ENCODE results near the gene GAGE2A. TPM values are rescaled to one million over a fixed set of nuclear protein-coding genes. Genes with fewer than 3 reads are reported as not detected.
"Not testable (repeated sequence)": the region's sequence is repeated elsewhere in the genome, so short reads cannot be mapped to it uniquely, and the experiment has no call there.

Gene GAGE2A
- not detected in 2 replicates for total RNA-seq
- not detected for polyA plus RNA-seq (2012)

- DNase-seq (ENCODE audit: low read depth): not testable (repeated sequence)
Measured at GRCh38 chrX:49589196-49589595, at the start of gene GAGE2A. Gene GAGE2A, plus strand, starts transcription at chrX:49589496. Its CDS starts 1,155 bp downstream, at chrX:49590651.

DNA sequence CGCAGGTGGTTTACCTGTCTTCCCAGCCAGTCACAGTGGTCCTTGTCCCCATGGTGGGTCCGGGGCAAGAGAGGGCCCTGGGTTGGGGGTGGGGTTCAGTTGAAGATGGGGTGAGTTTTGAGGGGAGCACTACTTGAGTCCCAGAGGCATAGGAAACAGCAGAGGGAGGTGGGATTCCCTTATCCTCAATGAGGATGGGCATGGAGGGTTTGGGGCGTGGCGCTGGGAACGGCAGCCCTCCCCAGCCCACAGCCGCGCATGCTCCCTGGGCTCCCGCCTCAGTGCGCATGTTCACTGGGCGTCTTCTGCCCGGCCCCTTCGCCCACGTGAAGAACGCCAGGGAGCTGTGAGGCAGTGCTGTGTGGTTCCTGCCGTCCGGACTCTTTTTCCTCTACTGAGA lies 47.9 kb upstream of the GAGE2A start, which contains the start of gene GAGE12D:
Gene GAGE12D (plus strand): TSS at position 301 of the 400 bp plus-strand sequence. CDS start 1,155 bp downstream, outside the sequence.
- DNase-seq (ENCODE audit: low read depth): not testable (repeated sequence)

- DNase-seq (ENCODE audit: low read depth): not testable (repeated sequence)
Measured at GRCh38 chrX:49550989-49551388, 38.3 kb upstream of the GAGE2A start, which contains the start of gene GAGE12E. Gene GAGE12E, plus strand, starts transcription at chrX:49551289. Its CDS starts 1,155 bp downstream, at chrX:49552444.

- DNase-seq (ENCODE audit: low read depth): not testable (repeated sequence)
Measured at GRCh38 chrX:49560542-49560941, 28.8 kb upstream of the GAGE2A start, which contains the start of gene GAGE12F. Gene GAGE12F, plus strand, starts transcription at chrX:49560842. Its CDS starts 1,155 bp downstream, at chrX:49561997.

GRCh38 chrX:49568728-49569127 lies 20.6 kb upstream of the GAGE2A start:
- DNase-seq (ENCODE audit: low read depth): not testable (repeated sequence)

DNA sequence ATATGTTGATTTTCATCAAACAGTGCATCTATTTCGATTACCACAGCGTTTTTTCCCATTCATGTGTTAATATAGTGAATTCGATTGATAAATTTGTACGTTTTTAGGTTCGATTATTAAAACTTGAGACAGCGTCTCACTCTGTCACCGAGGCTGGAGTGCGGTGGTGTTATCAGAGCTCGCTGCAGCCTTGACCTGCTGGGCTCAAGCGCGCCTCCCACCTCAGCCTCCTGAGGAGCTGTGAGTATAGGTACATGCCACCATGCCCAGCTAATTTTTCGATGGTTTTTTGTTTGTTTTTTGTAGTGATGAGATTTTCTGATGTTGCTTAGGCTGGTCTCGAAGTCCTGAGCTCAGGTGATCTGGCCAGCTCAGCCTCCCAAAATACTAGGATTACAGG lies 20.1 kb upstream of the GAGE2A start:
- not testable (repeated sequence) for DNase-seq (ENCODE audit: low read depth)

DNA sequence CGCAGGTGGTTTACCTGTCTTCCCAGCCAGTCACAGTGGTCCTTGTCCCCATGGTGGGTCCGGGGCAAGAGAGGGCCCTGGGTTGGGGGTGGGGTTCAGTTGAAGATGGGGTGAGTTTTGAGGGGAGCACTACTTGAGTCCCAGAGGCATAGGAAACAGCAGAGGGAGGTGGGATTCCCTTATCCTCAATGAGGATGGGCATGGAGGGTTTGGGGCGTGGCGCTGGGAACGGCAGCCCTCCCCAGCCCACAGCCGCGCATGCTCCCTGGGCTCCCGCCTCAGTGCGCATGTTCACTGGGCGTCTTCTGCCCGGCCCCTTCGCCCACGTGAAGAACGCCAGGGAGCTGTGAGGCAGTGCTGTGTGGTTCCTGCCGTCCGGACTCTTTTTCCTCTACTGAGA lies 19.2 kb upstream of the GAGE2A start, which contains the start of gene GAGE12G:
Gene GAGE12G (plus strand): TSS at position 301 of the 400 bp plus-strand sequence. CDS start 1,155 bp downstream, outside the sequence.
- not testable (repeated sequence) for DNase-seq (ENCODE audit: low read depth)

DNA sequence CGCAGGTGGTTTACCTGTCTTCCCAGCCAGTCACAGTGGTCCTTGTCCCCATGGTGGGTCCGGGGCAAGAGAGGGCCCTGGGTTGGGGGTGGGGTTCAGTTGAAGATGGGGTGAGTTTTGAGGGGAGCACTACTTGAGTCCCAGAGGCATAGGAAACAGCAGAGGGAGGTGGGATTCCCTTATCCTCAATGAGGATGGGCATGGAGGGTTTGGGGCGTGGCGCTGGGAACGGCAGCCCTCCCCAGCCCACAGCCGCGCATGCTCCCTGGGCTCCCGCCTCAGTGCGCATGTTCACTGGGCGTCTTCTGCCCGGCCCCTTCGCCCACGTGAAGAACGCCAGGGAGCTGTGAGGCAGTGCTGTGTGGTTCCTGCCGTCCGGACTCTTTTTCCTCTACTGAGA lies 9.6 kb upstream of the GAGE2A start, which contains the start of gene GAGE12H:
Gene GAGE12H (plus strand): TSS at position 301 of the 400 bp plus-strand sequence. CDS start 1,155 bp downstream, outside the sequence.
- DNase-seq (ENCODE audit: low read depth): not testable (repeated sequence)

- DNase-seq (ENCODE audit: low read depth): not testable (repeated sequence)
Measured at GRCh38 chrX:49589769-49590478, 628 bp downstream of the GAGE2A start.

- DNase-seq (ENCODE audit: low read depth): not testable (repeated sequence)
Measured at GRCh38 chrX:49590488-49590887, 1.2 kb downstream of the GAGE2A start.

DNA sequence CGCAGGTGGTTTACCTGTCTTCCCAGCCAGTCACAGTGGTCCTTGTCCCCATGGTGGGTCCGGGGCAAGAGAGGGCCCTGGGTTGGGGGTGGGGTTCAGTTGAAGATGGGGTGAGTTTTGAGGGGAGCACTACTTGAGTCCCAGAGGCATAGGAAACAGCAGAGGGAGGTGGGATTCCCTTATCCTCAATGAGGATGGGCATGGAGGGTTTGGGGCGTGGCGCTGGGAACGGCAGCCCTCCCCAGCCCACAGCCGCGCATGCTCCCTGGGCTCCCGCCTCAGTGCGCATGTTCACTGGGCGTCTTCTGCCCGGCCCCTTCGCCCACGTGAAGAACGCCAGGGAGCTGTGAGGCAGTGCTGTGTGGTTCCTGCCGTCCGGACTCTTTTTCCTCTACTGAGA lies 9.4 kb downstream of the GAGE2A start, which contains the start of gene GAGE1:
Gene GAGE1 (plus strand): TSS at position 301 of the 400 bp plus-strand sequence. CDS start 1,155 bp downstream, outside the sequence.
- DNase-seq (ENCODE audit: low read depth): not testable (repeated sequence)

DNA sequence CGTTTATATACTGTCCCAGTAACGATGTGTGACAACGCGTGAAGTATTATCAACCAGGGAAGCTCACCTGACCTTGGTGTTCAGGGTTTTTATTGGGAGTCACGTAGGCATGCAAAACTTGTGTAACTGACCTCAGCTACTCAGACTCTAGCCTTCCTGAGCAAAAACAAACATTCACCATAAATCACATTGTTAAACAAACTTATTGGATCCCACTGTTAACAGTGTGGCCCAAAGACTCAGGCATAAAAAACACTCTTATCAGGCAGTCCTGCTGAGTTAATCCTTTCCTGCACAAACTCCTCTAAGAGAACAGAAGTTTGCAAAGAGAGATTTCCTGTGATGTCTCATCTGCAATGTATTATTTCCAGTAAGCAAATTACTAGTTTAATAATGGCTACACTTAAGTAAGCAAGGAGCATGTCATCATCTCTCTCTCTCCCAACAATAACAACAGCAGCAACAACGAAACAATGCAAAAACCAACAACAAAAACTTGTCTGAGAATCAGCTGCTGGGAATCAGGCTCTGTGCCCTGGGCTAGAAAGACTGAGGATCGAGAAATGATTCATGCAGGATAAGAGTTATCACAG lies 21.5 kb downstream of the GAGE2A start:
- DNase-seq (ENCODE audit: low read depth): no peak

GRCh38 chrX:49618574-49618973 lies 29.3 kb downstream of the GAGE2A start:
- DNase-seq (ENCODE audit: low read depth): no peak

GRCh38 chrX:49627086-49627777 lies 37.9 kb downstream of the GAGE2A start:
- DNase-seq (ENCODE audit: low read depth): no peak

DNA sequence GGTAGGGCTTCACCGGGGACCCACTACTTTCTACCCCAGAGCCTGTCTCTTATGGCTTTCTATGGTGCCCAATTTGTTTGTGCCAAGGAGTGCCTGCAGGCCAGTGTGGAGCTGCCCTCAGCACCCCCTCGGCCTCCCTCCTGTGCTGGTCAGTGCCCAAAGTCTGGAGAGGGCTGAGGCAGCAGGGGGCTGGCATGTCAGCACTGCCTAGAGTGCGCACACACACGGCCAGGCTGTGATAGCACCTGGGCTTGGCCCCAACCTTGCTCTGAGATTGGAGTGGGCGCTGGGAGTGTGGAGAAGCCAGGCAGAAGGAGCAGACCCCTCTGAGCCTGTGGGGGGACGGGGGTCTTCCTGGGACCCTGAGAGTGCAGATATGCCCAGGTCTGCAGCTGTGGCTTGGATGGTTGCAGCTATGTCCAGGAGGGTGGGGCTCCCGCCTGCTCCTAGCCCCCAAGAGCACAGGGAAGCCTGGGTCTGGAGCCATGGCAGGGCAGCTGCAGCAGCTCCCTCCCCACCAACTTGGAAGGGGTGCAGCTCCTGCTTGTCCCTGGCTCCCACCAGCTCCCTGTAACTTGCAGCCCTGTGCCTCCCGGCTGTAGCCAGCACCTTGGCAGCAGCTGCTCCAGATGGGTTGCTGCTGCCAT lies 55.8 kb downstream of the GAGE2A start:
- DNase-seq (ENCODE audit: low read depth): no peak

Other genes with a start within 250 kb of the GAGE2A start
- gene GAGE12C, start 57.3 kb upstream of the GAGE2A start, total RNA-seq: not detected in 2 replicates
- gene GAGE12D, start 47.8 kb upstream of the GAGE2A start, total RNA-seq: not detected in 2 replicates
- gene GAGE12E, start 38.2 kb upstream of the GAGE2A start, total RNA-seq: not detected in 2 replicates
- not detected in 2 replicates for gene GAGE12F, start 28.7 kb upstream of the GAGE2A start, total RNA-seq
- not detected in 2 replicates for gene GAGE12G, start 19.1 kb upstream of the GAGE2A start, total RNA-seq
- not detected in 2 replicates for gene GAGE12H, start 9.5 kb upstream of the GAGE2A start, total RNA-seq
- gene GAGE1, start 9.5 kb downstream of the GAGE2A start, total RNA-seq: not detected in 2 replicates
- gene PAGE1, start 106.5 kb downstream of the GAGE2A start, total RNA-seq: not detected in 2 replicates
- gene PAGE4, start 239.8 kb downstream of the GAGE2A start, total RNA-seq: not detected in 2 replicates